Measurements from ENCODE around the gene CCSER1. TPM values are rescaled to one million over a fixed set of nuclear protein-coding genes. Genes with fewer than 3 reads are reported as not detected.

Gene CCSER1
- total and polyA plus RNA-seq, 10 donors, result 1.3 to 30.4 (median 20.4) TPM

DNA sequence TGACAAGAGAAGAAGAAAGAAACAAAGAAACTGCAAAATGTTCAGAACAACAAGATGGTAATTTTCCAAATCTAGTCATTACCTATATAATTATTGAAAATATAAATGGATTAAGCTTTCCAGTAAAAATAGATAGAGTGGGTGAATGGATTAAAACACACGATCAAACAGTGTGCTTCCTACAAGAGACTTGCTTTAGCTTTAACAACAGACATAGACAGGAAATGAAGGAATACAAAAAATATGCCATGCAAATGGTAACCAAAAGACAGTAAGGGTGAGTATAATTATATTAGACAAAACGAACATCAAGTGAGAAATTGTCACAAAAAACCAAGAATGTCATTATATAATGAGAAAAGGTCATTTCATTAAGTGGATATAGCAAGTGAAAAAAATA, 842.8 kb downstream of the CCSER1 start:
- TF ChIP-seq, protein P1, sequence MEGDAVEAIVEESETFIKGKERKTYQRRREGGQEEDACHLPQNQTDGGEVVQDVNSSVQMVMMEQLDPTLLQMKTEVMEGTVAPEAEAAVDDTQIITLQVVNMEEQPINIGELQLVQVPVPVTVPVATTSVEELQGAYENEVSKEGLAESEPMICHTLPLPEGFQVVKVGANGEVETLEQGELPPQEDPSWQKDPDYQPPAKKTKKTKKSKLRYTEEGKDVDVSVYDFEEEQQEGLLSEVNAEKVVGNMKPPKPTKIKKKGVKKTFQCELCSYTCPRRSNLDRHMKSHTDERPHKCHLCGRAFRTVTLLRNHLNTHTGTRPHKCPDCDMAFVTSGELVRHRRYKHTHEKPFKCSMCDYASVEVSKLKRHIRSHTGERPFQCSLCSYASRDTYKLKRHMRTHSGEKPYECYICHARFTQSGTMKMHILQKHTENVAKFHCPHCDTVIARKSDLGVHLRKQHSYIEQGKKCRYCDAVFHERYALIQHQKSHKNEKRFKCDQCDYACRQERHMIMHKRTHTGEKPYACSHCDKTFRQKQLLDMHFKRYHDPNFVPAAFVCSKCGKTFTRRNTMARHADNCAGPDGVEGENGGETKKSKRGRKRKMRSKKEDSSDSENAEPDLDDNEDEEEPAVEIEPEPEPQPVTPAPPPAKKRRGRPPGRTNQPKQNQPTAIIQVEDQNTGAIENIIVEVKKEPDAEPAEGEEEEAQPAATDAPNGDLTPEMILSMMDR (IDR thresholded peaks at IDR 0.05 in 8 of 11, conservative IDR thresholded peaks at IDR 0.05 in 3 of 11), result no peak
- TF ChIP-seq POLR2A (IDR thresholded peaks at IDR 0.05) (no peak), POLR2AphosphoS5 (IDR thresholded peaks at IDR 0.05) (no peak)
- no peak overlapping the region for H3K27ac ChIP-seq
- intact Hi-C loops (cut with DNase I; ENCODE audit: low total_unique reads), result no loop called here
- no peaks in the 10 kb centered on the region for H3K27me3 ChIP-seq (replicated peaks in 1 of 7)
- peaks cover 0 to 43% (median 26%) of the 10 kb centered on the region in 8 donors for H3K9me3 ChIP-seq
- H3K36me3 ChIP-seq, result no peaks in the 10 kb centered on the region
- no peak overlapping the region for H3K4me3 ChIP-seq
- WGBS, 5 donors, result 67 to 80% (median 71%) methylated on average over 2 of the region's 2 CpGs
- H3K4me1 ChIP-seq, result no peaks in the 10 kb centered on the region
- DNase-seq, result no peak

DNA sequence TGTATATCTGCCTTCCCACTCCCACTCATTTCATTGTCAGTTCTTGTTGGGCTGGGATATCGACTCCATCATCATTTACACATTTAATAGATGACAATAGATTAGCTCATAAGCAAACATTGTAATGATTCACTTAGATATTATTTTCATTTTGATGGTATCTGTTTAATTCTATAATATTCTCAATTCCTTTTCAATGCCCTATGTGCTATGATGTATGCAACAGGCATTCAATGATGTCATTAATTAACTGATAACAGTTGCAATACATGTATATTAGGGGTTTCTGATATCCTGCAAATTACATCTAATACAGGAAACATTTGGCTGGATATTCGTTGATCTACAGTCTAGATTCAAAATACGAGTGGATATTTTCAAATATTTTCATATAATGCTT, 850.5 kb downstream of the CCSER1 start:
- no peak for DNase-seq
- H3K27me3 ChIP-seq (replicated peaks in 1 of 7), result no peaks in the 10 kb centered on the region
- intact Hi-C loops (cut with DNase I; ENCODE audit: low total_unique reads), result no loop called here
- H3K4me3 ChIP-seq, result no peak overlapping the region
- H3K9me3 ChIP-seq, result no peaks in the 10 kb centered on the region
- H3K4me1 ChIP-seq, result no peaks in the 10 kb centered on the region
- WGBS, 5 donors, result 73 to 84% (median 76%) methylated on average over 3 of the region's 3 CpGs
- TF ChIP-seq POLR2A (IDR thresholded peaks at IDR 0.05), result no peak
- TF ChIP-seq, protein P1 (IDR thresholded peaks at IDR 0.05 in 8 of 11, conservative IDR thresholded peaks at IDR 0.05 in 3 of 11), result no peak
- no peak overlapping the region for H3K27ac ChIP-seq
- H3K36me3 ChIP-seq, result no peaks in the 10 kb centered on the region

DNA sequence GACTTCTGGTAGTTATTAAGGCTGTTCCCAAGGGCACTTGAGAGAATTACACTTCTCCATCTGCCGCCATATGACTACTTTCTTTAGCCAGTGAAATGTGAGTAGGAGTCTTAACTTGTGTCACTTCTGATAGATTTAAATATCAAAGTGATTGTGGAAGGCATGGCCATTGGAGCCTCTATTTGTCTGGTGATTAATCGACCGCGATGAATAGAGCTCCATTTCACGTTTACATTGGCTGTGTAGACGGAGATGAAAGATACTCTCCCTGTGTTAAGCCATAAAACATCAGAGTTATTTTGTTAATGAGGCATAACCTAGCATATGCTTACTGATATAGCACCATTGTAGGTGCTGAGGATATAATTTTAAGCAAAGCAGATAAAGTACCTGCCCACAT, 852.4 kb downstream of the CCSER1 start:
- DNase-seq, result no peak
- H3K36me3 ChIP-seq, result no peaks in the 10 kb centered on the region
- WGBS, 5 donors, result 89 to 95% (median 90%) methylated on average over 6 of the region's 6 CpGs
- H3K27ac ChIP-seq, result no peak overlapping the region
- intact Hi-C loops (cut with DNase I; ENCODE audit: low total_unique reads), result no loop called here
- H3K4me3 ChIP-seq, result no peak overlapping the region
- no peaks in the 10 kb centered on the region for H3K27me3 ChIP-seq (replicated peaks in 1 of 7)
- no peaks in the 10 kb centered on the region for H3K9me3 ChIP-seq
- H3K4me1 ChIP-seq, result no peaks in the 10 kb centered on the region
- TF ChIP-seq POLR2A (IDR thresholded peaks at IDR 0.05), result no peak
- no peak for TF ChIP-seq POLR2AphosphoS5 (IDR thresholded peaks at IDR 0.05)
- TF ChIP-seq, protein P1 (IDR thresholded peaks at IDR 0.05 in 8 of 11, conservative IDR thresholded peaks at IDR 0.05 in 3 of 11), result no peak

DNA sequence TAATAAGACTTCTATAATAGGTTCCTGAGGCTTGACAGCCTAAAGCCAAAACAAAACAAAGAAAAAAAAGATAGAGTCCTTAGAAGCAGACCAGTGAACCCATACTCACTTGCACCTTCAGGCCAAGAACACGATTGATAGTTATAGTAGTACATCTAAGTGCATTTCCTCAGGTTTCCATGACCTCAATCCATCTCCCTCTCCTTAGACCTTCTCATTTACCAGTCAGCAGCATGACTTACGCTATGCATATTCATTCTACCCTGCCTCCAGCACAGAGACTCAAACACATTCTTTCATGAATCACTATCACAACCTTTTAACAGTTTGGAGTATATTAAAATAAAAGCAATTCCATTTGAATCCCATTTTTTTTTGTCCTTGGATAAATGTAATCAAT, 855.6 kb downstream of the CCSER1 start:
- H3K27ac ChIP-seq, result no peak overlapping the region
- H3K36me3 ChIP-seq, result no peaks in the 10 kb centered on the region
- DNase-seq, result no peak
- H3K4me3 ChIP-seq, result no peak overlapping the region
- no peaks in the 10 kb centered on the region for H3K9me3 ChIP-seq
- H3K4me1 ChIP-seq, result no peaks in the 10 kb centered on the region
- 65 to 77% (median 74%) methylated on average over 2 of the region's 2 CpGs for WGBS, 5 donors
- TF ChIP-seq POLR2AphosphoS5 (IDR thresholded peaks at IDR 0.05), result no peak
- TF ChIP-seq, protein P1 (IDR thresholded peaks at IDR 0.05 in 8 of 11, conservative IDR thresholded peaks at IDR 0.05 in 3 of 11), result no peak
- no peak for TF ChIP-seq POLR2A (IDR thresholded peaks at IDR 0.05)
- H3K27me3 ChIP-seq (replicated peaks in 1 of 7), result no peaks in the 10 kb centered on the region
- intact Hi-C loops (cut with DNase I; ENCODE audit: low total_unique reads), result no loop called here
